ENCODE measurements around the gene CLRN2. TPM values are rescaled to one million over a fixed set of nuclear protein-coding genes. Genes with fewer than 3 reads are reported as not detected.
"Not testable (repeated sequence)": the region's sequence is repeated elsewhere in the genome, so short reads cannot be mapped to it uniquely, and the experiment has no call there.

The CLRN2 gene
- total RNA-seq, 2 donors from 2014 or later, result not detected

DNA sequence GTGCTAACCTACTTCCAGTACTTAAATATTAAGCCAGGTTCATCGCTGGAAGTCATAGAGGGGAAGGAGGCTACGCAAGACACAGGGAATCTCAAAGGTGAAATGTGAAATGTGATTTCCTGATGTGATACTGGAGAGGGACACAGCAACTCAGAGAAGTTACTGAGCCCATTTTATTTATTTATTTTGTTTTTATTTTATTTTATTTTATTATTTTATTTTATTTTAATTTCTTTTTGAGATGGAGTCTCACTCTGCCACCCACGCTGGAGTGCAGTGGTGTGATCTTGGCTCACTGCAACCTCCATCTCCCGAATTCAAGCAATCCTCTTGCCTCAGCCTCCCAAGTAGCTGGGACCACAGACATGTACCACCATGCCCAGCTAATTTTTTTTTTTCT lies 19.7 kb downstream of the CLRN2 start:
- DNase-seq (ENCODE audit: low spot score), result no peak
- intact Hi-C loops (cut with DNase I), result no loop called here

- intact Hi-C loops (cut with DNase I), result no loop called here
These were observed 20.3 kb downstream of the CLRN2 start for GRCh38 chr4:17535242-17535641.

GRCh38 chr4:17535906-17536305 lies 20.9 kb downstream of the CLRN2 start:
- intact Hi-C loops (cut with DNase I), result no loop called here
- DNase-seq (ENCODE audit: low spot score), result no peak

More at GRCh38 chr4:17535242-17535641, 20.3 kb downstream of the CLRN2 start:
- no peak for DNase-seq (ENCODE audit: low spot score)

DNA sequence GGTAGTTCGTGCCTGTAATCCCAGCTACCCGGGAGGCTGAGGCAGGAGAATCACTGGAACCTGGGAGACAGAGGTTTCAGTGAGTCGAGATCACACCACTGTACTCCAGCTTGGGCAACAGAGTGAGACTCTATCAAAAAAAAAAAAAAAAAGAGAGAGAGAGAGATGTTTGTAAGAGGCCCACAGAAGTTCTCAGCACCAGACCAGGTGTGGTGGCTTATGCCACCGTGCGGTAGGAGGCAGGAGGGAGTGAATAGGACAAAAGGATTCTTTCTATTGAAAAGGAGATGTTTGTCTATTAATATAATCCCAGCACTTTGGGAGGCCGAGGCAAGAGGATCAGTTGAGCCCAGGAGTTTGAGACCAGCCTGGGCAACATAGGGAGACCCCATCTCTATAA lies 22.1 kb downstream of the CLRN2 start:
- intact Hi-C loops (cut with DNase I); DNase-seq (ENCODE audit: low spot score): not testable (repeated sequence)

DNA sequence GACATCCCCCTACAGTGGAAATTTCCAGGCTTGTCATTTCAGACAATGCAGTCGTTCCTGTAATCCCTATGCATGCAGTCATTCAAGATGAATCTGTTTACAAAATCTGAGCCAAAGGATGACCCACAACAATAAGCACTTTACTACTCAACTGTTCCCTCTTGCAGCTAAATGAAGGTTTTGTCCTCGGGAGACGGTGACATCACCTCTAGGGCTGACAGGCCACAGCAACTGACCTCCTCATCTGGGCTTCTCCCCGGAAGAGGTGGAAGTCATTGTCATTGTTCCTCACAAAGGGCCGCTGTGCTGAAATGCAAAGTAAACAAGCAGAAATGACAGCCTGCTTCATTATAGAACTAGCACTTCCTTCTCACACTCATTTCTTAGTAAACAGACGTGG lies 29.2 kb downstream of the CLRN2 start:
- DNase-seq (ENCODE audit: low spot score), result no peak
- intact Hi-C loops (cut with DNase I), result loop anchor here in 1 of 2 donors (5.0 kb wide), 1 partner anchor 93 kb away; no protein-coding TSS in a partner anchor

- intact Hi-C loops (cut with DNase I), result loop anchor here (5.0 kb wide), 1 partner anchor 92 kb away; no protein-coding TSS in a partner anchor
- DNase-seq (ENCODE audit: low spot score), result no peak
These were observed 29.9 kb downstream of the CLRN2 start for GRCh38 chr4:17544831-17545234.

DNA sequence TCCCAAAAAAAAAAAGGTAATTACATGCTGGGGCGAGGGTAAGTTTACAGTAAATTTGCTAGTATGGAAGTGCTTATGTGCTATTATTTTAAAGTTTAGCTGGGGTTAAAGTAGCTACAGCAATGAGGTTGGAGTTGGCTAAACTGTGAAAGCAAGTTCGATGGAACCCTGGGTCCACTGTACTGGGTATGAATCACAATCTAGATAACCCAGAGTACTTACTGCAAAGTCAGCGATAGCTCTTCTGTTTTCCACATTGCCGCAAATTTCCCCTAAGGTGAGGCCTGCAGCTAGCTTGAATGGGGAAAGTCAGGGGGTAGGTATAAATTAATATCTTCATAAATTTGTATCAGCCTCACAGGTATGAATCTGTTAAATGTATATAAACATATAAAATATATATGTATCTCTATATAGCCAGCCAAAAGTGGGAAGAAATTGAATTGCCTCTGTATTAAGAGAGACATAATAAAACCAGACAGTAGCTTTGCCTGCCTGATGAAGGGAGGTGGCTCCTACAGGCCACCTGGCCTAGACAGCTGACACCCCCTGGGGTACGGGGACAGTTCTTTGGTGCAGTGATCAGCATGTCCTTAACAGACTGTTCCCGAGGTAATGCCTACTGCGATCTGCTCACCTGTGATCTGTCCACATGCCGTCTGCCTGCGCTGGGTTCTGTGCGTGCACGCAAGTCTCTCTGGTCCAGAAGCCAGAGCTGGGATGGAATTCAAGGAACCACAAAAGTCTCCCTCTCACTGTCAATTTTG lies 30.6 kb downstream of the CLRN2 start:
- DNase-seq (ENCODE audit: low spot score), result no peak
- intact Hi-C loops (cut with DNase I), result loop anchor here in 1 of 2 donors (5.0 kb wide), 1 partner anchor 92 kb away; no protein-coding TSS in a partner anchor

DNA sequence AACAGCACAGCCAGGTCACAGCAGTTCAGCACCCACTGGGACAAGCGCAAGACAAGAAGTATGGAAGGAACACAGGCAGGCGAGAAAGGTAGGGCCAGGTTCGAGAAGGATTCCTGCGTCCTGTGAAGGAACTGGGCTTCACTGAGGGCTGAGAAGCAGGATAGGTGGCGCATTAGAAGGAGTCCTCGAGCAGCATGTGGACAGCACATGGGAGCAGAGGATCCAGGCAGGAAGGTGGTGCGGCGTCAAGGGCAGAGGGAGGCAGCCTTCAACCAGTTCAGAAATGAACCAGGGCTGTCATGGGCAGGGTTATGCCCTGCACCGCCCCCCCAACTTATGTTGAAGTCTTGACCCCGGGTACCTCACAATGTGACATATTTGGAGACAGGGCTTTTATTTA lies 31.3 kb downstream of the CLRN2 start:
- no peak for DNase-seq (ENCODE audit: low spot score)
- intact Hi-C loops (cut with DNase I), result loop anchor here in 1 of 2 donors (5.0 kb wide), 1 partner anchor 91 kb away; no protein-coding TSS in a partner anchor

DNA sequence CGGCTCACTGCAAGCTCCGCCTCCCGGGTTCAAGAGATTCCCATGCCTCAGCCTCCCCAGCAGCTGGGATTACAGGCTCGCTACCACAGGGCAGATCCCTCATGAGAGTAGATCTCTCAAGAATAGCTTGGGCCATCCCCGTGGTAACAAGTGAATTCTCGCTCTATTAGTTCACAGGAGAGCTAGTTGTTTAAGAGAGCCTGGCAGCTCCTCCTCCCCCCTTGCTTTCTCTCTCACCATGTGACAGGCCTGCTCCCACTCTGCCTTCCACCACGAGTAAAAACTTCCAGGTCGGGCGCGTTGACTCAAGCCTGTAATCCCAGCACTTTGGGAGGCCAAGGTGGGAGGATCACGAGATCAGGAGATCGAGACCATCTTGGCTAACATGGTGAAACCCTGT lies 31.7 kb downstream of the CLRN2 start:
- intact Hi-C loops (cut with DNase I), result loop anchor here in 1 of 2 donors (5.0 kb wide), 1 partner anchor 91 kb away; no protein-coding TSS in a partner anchor
- no peak for DNase-seq (ENCODE audit: low spot score)

- intact Hi-C loops (cut with DNase I), result no loop called here
- no peak for DNase-seq (ENCODE audit: low spot score)
These were observed 35.6 kb downstream of the CLRN2 start for GRCh38 chr4:17550549-17550948.

GRCh38 chr4:17552427-17552826 lies 37.5 kb downstream of the CLRN2 start:
- no peak for DNase-seq (ENCODE audit: low spot score)
- intact Hi-C loops (cut with DNase I), result no loop called here

DNA sequence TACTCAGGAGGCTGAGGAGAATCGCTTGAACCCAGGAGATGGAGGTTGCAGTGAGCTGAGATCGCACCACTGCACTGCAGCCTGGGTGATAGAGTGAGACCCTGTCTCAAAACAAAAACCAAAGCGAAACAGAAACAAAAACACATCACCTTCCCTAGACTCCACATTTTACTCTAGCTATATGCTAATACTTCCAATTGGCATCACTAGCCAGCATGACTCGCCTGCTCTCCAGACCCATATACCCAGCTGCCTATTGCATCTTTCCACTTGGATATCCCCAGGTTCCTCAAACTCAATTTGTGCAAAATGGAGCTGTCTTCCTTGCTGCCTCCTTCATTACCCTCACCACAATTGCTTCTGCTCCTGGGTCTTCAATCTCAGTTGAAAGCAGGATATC lies 39.6 kb downstream of the CLRN2 start:
- DNase-seq (ENCODE audit: low spot score), result no peak
- intact Hi-C loops (cut with DNase I), result no loop called here

DNA sequence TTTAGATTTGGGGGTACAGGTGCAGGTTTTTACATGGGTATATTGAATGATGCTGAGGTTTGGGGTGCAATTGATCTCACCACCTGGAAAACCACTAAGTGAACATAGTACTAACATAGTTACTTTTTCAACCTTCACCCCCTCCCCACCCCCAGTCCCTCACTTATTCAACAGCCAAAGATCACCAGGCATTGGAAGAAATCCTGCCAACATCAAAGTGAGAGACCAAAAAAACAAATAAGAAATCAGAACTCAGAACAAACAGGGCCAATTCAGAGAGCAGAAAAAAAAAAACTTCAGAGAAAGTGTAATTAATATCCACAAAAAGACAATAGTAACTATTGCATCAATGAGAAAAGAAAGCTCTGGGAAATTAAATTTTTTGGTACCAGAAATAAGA lies 41.5 kb downstream of the CLRN2 start:
- intact Hi-C loops (cut with DNase I), result no loop called here
- no peak for DNase-seq (ENCODE audit: low spot score)

DNA sequence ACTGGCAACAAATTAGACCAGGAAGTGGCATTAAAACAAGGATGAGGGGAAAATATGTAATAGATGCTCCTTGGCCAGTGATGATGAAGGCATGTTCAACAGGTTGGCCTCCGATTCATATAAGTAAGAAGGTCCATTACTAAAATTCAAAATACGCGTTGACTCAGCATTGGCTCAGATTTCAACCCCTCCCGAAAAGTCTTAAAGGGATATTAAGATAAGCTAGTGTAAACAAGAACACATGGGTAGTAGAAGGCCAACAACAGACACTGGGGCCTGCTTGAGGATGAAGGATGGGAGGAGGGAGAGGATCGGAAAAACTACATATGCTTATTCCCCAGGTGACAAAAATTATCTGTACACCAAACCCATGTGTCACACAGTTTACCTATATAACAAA lies 42.9 kb downstream of the CLRN2 start:
- DNase-seq (ENCODE audit: low spot score), result no peak
- intact Hi-C loops (cut with DNase I), result no loop called here

DNA sequence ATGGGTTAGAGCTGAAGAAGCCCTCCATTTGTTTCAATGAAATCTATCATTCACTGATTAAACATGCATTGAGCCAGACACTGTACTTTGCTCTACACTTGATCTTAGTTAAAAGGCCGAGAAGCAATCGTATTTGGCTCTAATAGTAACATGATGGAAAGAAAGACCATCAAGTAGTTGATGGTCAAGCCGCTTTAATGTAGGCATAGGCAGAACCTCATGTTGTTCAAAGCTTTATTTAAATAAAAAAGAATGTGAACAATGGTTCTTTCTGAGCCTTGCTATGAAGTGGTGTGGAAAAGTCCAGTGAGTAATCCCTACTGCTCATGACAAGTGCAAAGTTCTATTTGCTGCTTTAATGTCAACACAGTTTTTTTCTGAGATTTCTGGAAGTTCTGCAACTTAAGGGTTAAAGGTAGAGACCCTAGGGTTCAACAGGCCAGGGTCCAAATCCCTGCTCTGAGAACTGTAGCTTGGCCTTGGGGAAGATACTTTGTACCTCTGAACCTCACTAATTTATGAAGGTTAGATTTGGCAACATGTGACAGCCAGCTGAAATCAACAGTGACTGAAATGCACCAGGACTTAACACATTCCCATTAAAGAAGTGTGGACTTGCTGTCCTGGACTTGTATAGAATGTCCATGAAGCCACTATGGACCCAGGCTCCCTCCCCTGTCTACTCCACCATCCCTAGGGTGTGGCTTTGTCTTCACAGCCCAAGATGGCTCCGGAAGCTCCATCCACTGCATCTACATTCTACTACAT lies 44.2 kb downstream of the CLRN2 start:
- DNase-seq (ENCODE audit: low spot score), result no peak
- intact Hi-C loops (cut with DNase I), result no loop called here

- intact Hi-C loops (cut with DNase I), result loop anchor here in 1 of 2 donors (5.0 kb wide), 1 partner anchor 1132 kb away; no protein-coding TSS in a partner anchor
- no peak for DNase-seq (ENCODE audit: low spot score)
These were observed 44.7 kb downstream of the CLRN2 start for GRCh38 chr4:17559709-17560048.

DNA sequence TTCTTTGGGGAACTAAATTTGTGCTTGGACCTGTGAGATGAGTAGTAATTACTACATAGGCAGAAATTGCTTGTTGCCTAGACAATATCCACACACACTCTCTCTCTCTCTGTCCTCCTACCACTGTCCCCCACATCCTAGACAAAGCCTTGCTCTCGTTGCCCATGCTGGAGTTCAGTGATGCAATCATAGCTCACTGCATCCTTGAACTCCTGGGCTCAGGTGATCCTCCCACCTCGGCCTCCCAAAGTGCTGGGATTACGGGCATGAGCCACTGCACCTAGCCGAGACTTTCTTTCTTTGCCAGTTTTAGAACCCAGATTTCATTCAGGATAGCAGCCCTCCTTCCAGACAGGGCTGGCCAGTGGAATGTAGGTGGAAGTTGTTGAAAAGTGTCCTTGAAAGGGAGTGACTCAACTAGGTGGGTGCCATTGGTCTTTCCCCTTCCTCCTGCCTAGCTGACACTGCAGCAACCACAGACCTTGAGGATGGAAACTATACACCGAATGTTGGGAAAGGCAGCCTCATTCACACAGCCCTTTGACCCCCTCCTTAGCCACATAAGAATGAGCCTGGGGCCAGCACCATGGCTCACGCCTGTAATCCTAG lies 45.2 kb downstream of the CLRN2 start:
- intact Hi-C loops (cut with DNase I), result loop anchor here in 1 of 2 donors (5.0 kb wide), 1 partner anchor 1133 kb away; no protein-coding TSS in a partner anchor
- no peak for DNase-seq (ENCODE audit: low spot score)

- intact Hi-C loops (cut with DNase I), result loop anchor here in 1 of 2 donors (5.0 kb wide), 1 partner anchor 1134 kb away; no protein-coding TSS in a partner anchor
- no peak for DNase-seq (ENCODE audit: low spot score)
These were observed 46.4 kb downstream of the CLRN2 start for GRCh38 chr4:17561195-17561909.

GRCh38 chr4:17562157-17562556 lies 47.2 kb downstream of the CLRN2 start:
- intact Hi-C loops (cut with DNase I), result loop anchor here in 1 of 2 donors (5.0 kb wide), 1 partner anchor 1135 kb away; no protein-coding TSS in a partner anchor
- DNase-seq (ENCODE audit: low spot score), result no peak
